Panc1 (cell line): ENCODE measurements around the gene HNRNPF. TPM values are rescaled to one million over a fixed set of nuclear protein-coding genes. Genes with fewer than 3 reads are reported as not detected.

Experiments used
- ATAC-seq: fragments of 200-7000 bp; cut with Tn5 transposase; 2 replicates; pipeline ENCODE4 v1.9.1; 2020; ENCODE audit warnings: mild to moderate bottlenecking, moderate library complexity
- BruUV-seq: library from RNA; stranded (reverse); fragments of 400-500 nt; replicated peaks from 2 replicates; lab custom pipeline; 2021; lab: Mats Ljungman, UMichigan
- CTCF ChIA-PET: fragments of 300-600 bp; sonication (Branson Sonifier 250); formaldehyde crosslinking; loops from one replicate; lab custom pipeline; 2022; ENCODE audit warnings: antibody characterized with exemption; lab: Charles Lee
- POLR2A ChIA-PET: fragments of 300-600 bp; sonication (Branson Sonifier 250); formaldehyde crosslinking; loops from one replicate; lab custom pipeline; 2022; ENCODE audit warnings: antibody characterized with exemption; lab: Charles Lee
- DNase-seq: peaks from one replicate; pipeline ENCODE4 v3.0.0-alpha.2; 2010; ENCODE audit warnings: low read depth, low spot score
- H3K27ac ChIP-seq: 2 replicates; pipeline ENCODE4 v1.5.1; 2011; ENCODE audit warnings: mild to moderate bottlenecking, low read length, inconsistent platforms
- H3K27me3 ChIP-seq: fragments of 200-500 bp; sonication (Bioruptor generic); 2 replicates; pipeline ENCODE4 v1.6.0; 2014; ENCODE audit warnings: low read length, inconsistent platforms; ENCODE audit not compliant: control insufficient read depth, insufficient read depth
- H3K36me3 ChIP-seq: fragments of 200-500 bp; sonication (Bioruptor generic); 2 replicates; pipeline ENCODE4 v1.5.1; 2014; ENCODE audit warnings: inconsistent platforms, mild to moderate bottlenecking, low read length, moderate library complexity; ENCODE audit not compliant: control insufficient read depth, insufficient read depth
- H3K4me1 ChIP-seq: 2 replicates; pipeline ENCODE4 v1.5.1; 2011; ENCODE audit warnings: inconsistent platforms, mild to moderate bottlenecking, low read length, moderate library complexity; ENCODE audit not compliant: control insufficient read depth, insufficient read depth
- H3K4me3 ChIP-seq, 2 experiments: 2 replicates each; pipeline ENCODE4 v1.5.1; 2011 to 2012; ENCODE audit warnings: low read depth in 2 of 2, low read length in 2 of 2, mild to moderate bottlenecking in 2 of 2, inconsistent platforms in 1 of 2, moderate library complexity in 1 of 2
- H3K9me3 ChIP-seq: fragments of 200-500 bp; sonication (Bioruptor generic); 2 replicates; pipeline ENCODE4 v1.5.1; 2014; ENCODE audit warnings: low read depth, mild to moderate bottlenecking, inconsistent platforms, low read length, moderate library complexity; ENCODE audit not compliant: control insufficient read depth, insufficient read depth
- CTCF ChIP-seq: fragments of 450-650 bp; IDR thresholded peaks from 2 replicates; pipeline ENCODE4 v1.5.1; 2017; ENCODE audit warnings: mild to moderate bottlenecking
- POLR2AphosphoS5 ChIP-seq: IDR thresholded peaks from 2 replicates; pipeline ENCODE4 v1.6.1; 2012; ENCODE audit warnings: mild to moderate bottlenecking, low read depth, low read length, moderate library complexity
- REST ChIP-seq, 2 experiments: IDR thresholded peaks; 2 replicates each; pipeline ENCODE4 v1.6.1; 2011 to 2012; ENCODE audit warnings: low read depth in 2 of 2, control low read depth in 1 of 2, low read length in 1 of 2, mild to moderate bottlenecking in 1 of 2, moderate library complexity in 1 of 2; ENCODE audit not compliant: insufficient read depth in 1 of 2
- SIN3A ChIP-seq: IDR thresholded peaks from 2 replicates; pipeline ENCODE4 v1.6.1; 2012; ENCODE audit warnings: low read depth, mild to moderate bottlenecking, low read length, moderate library complexity, borderline replicate concordance; ENCODE audit not compliant: insufficient read depth
- TCF7L2 ChIP-seq: IDR thresholded peaks from 2 replicates; pipeline ENCODE4 v1.6.1; 2011; ENCODE audit warnings: mild to moderate bottlenecking, low read depth, low read length, inconsistent platforms
- in situ Hi-C: cut with HindIII; loops from 2 replicates; pipeline ENCODE4 v1.10.0; 2016; ENCODE audit warnings: low sequenced_read_pairs, low pct_unique_long_range_greater_than_20kb
- intact Hi-C: fragments of 100-400 bp; cut with micrococcal nuclease; formaldehyde crosslinking; loops from one replicate; pipeline ENCODE4 v1.10.0; 2022; ENCODE audit not compliant: unreplicated experiment
- total RNA-seq: library from RNA; stranded (reverse); gene quantifications from one replicate; pipeline ENCODE4 v1.2.1, GENCODE V29; 2021; ENCODE audit not compliant: unreplicated experiment

The HNRNPF gene
- total RNA-seq, 1 experiment from 2014 or later: 466 TPM

GRCh38 chr10:43375401-43376020, 33.5 kb downstream of the HNRNPF start:
- intact Hi-C loops: no loop called here

GRCh38 chr10:43374194-43374593, 34.8 kb downstream of the HNRNPF start:
- ChIA-PET CTCF (interaction anchor here (0.6 kb wide), 1 partner anchor 119 kb away, joined by 4 read pairs; no protein-coding TSS in a partner anchor), POLR2A (no interaction called here)
- no peaks in the 10 kb centered on the region for H3K36me3 ChIP-seq
- TF ChIP-seq CTCF: no peak
- no peak for TF ChIP-seq POLR2AphosphoS5
- TF ChIP-seq SIN3A: no peak
- TF ChIP-seq REST (IDR thresholded peaks at IDR 0.05; ENCODE audit: insufficient read depth in 1 of 2, low read depth in 2 of 2, low read length in 1 of 2): no peak
- no peak for TF ChIP-seq TCF7L2
- DNase-seq (no peak), ATAC-seq (no peak)
- no TSS peak for BruUV-seq
- H3K9me3 ChIP-seq: no peaks in the 10 kb centered on the region
- H3K4me1 ChIP-seq: no peaks in the 10 kb centered on the region
- intact Hi-C loops: no loop called here
- H3K4me3 ChIP-seq: no peak overlapping the region
- in situ Hi-C loops: no loop called here
- no peaks in the 10 kb centered on the region for H3K27me3 ChIP-seq
- H3K27ac ChIP-seq: no peak overlapping the region

More at GRCh38 chr10:43375401-43376020, 33.5 kb downstream of the HNRNPF start:
- no peak overlapping the region for H3K4me3 ChIP-seq
- H3K27me3 ChIP-seq: no peaks in the 10 kb centered on the region
- no peak for TF ChIP-seq TCF7L2
- TF ChIP-seq SIN3A: no peak
- no peak for TF ChIP-seq CTCF
- TF ChIP-seq REST (IDR thresholded peaks at IDR 0.05; ENCODE audit: insufficient read depth in 1 of 2, low read depth in 2 of 2, low read length in 1 of 2): no peak
- TF ChIP-seq POLR2AphosphoS5: no peak
- no TSS peak for BruUV-seq
- POLR2A ChIA-PET: no interaction called here
- CTCF ChIA-PET: interaction anchor here (0.5 kb wide), 1 partner anchor 172 kb away, joined by 15 read pairs; no protein-coding TSS in a partner anchor
- no peaks in the 10 kb centered on the region for H3K9me3 ChIP-seq
- ATAC-seq (no peak), DNase-seq (no peak)
- no peaks in the 10 kb centered on the region for H3K36me3 ChIP-seq
- H3K27ac ChIP-seq: no peak overlapping the region
- no peaks in the 10 kb centered on the region; the same call in 1 of the 2 replicates for H3K4me1 ChIP-seq
- in situ Hi-C loops: no loop called here
